Suprapubic skin (tissue), 4 donors: Measurements from ENCODE around the gene LTBR. TPM values are rescaled to one million over a fixed set of nuclear protein-coding genes. Genes with fewer than 3 reads are reported as not detected.
A peak's percentile ranks its signal among the peaks of the same experiment; 100 is the strongest.

Experiments
- DNase-seq, 2 donors: peaks; one replicate each; pipeline ENCODE4 v3.0.0-alpha.2; 2019; ENCODE audit warnings: low spot score in 2 of 2
- H3K27ac ChIP-seq: fragments of 200-600 bp; sonication (generic); one replicate; pipeline ENCODE4 v1.5.1; 2019
- H3K27me3 ChIP-seq: fragments of 200-600 bp; sonication (generic); one replicate; pipeline ENCODE4 v1.5.1; 2019
- H3K36me3 ChIP-seq: fragments of 200-600 bp; sonication (generic); one replicate; pipeline ENCODE4 v1.5.1; 2019
- H3K4me1 ChIP-seq: fragments of 200-600 bp; sonication (generic); one replicate; pipeline ENCODE4 v1.5.1; 2019
- H3K4me3 ChIP-seq: fragments of 200-600 bp; sonication (generic); one replicate; pipeline ENCODE4 v1.5.1; 2019; ENCODE audit warnings: mild to moderate bottlenecking
- H3K9me3 ChIP-seq: fragments of 200-600 bp; sonication (generic); one replicate; pipeline ENCODE4 v1.5.1; 2019
- EP300 ChIP-seq: sonication (generic); formaldehyde crosslinking; IDR thresholded peaks from one replicate; pipeline ENCODE4 v1.6.1; 2017; ENCODE audit warnings: antibody characterized with exemption
- POLR2A ChIP-seq, 2 donors: fragments of 450-650 bp; IDR thresholded peaks; one replicate each; pipeline ENCODE4 v1.6.1; 2017; ENCODE audit warnings: antibody characterized with exemption in 2 of 2, mild to moderate bottlenecking in 2 of 2, moderate library complexity in 2 of 2
- POLR2AphosphoS5 ChIP-seq, 3 donors: sonication (generic); formaldehyde crosslinking; IDR thresholded peaks; one replicate each; pipeline ENCODE4 v1.6.1; 2017; ENCODE audit warnings: antibody characterized with exemption in 3 of 3
- WGBS: methylation state at CpG from one replicate; pipeline ENCODE4 v1.1.5; 2018; 5-methylcytosine and 5-hydroxymethylcytosine counted together
- total RNA-seq, 4 donors: library from RNA; depleted of rRNA; stranded (reverse); fragments of >200 nt; gene quantifications; one replicate each; pipeline ENCODE4 v1.1.0, GENCODE V29; 2016
- TF ChIP-seq, protein P1 (sequence below), 2 donors: fragments of 200-600 bp in 1 of 2; fragments of 450-650 bp in 1 of 2; sonication (generic) in 1 of 2; IDR thresholded peaks; one replicate each; pipeline ENCODE4 v1.5.1; 2016 to 2019; ENCODE audit warnings: antibody characterized with exemption in 2 of 2, mild to moderate bottlenecking in 1 of 2, moderate library complexity in 1 of 2

LTBR gene
- total RNA-seq, 4 donors from 2014 or later, result 157 to 297 (median 204) TPM

DNA sequence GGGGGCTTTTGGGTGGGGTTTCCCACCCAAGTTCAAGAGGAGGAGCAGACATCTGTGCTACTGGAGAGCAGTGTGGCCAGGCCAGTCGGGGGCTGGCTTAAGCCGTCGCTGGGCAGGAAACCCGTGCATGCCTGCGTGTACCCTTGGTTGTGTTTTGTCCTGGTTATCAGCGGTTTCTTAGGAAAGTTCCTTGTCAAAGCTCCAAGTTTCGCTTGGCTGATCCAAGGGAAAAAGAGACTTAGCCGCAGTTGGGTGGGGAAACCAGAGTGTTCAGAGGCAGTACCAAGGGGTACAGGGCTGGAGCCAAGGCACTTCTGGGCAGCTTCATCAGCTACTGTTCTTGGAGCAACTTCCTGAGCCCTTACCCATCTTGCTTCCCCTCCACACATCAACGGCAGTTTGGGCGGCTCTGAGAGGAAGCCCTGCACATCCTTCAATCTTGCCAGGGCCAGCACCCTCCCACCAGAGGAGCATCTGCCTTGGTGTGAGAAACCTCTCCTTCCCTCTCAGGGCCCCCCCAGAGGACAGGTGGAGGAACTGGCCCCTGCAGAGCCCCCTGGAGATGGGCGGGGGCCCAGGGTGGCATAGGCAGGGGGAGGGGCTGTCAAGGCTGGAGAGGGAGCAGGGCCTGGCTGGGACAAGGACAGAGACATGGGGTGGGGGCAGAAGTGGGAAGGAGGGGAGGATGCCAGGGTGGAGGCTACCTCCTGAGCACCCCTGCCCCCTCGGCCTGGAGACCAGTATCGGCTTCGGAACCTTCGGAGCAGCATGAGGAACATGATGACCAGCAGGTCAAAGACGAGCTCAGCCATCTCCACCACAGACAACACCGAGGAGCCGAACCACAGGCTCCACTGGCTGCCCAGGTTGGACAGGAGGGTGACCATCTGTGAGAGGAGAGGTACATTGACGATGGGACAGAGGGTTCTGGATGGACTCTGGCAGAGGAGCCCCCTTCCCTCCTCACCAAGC is 36.3 kb upstream of the LTBR start:
- TF ChIP-seq POLR2AphosphoS5 (IDR thresholded peaks at IDR 0.05), result peak in 1 of 3 donors; percentile 79
- TF ChIP-seq, protein P1, sequence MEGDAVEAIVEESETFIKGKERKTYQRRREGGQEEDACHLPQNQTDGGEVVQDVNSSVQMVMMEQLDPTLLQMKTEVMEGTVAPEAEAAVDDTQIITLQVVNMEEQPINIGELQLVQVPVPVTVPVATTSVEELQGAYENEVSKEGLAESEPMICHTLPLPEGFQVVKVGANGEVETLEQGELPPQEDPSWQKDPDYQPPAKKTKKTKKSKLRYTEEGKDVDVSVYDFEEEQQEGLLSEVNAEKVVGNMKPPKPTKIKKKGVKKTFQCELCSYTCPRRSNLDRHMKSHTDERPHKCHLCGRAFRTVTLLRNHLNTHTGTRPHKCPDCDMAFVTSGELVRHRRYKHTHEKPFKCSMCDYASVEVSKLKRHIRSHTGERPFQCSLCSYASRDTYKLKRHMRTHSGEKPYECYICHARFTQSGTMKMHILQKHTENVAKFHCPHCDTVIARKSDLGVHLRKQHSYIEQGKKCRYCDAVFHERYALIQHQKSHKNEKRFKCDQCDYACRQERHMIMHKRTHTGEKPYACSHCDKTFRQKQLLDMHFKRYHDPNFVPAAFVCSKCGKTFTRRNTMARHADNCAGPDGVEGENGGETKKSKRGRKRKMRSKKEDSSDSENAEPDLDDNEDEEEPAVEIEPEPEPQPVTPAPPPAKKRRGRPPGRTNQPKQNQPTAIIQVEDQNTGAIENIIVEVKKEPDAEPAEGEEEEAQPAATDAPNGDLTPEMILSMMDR (IDR thresholded peaks at IDR 0.05), result no peak
- peak in 1 of 2 donors; percentile 85 for DNase-seq
- peak overlapping the region; percentile 12 for H3K4me3 ChIP-seq
- peaks cover 42% of the 10 kb centered on the region for H3K4me1 ChIP-seq
- WGBS, result 44% methylated on average over 14 of the region's 19 CpGs
- H3K27me3 ChIP-seq, result no peaks in the 10 kb centered on the region
- no peaks in the 10 kb centered on the region for H3K36me3 ChIP-seq
- H3K27ac ChIP-seq, result peak overlapping the region; percentile 77
- no peaks in the 10 kb centered on the region for H3K9me3 ChIP-seq

DNA sequence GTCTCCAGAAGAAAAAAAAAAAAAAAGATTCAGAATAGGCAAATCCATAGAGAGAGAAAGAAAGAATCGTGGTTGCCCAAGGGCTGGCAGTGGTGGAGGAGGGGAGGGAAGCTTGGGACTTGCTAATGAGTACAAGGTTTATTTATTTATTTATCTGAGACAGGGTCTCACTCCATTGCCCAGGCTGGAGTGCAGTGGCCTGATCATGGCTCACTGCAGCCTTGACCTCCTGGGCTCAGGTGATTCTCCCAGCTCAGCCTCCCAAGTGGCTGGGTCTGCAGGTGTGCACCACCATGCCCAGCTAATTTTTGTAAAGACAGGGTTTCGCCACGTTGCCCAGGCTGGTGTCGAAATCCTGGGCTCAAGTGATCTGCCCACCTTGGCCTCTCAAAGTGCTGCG is 32.3 kb upstream of the LTBR start:
- no peaks in the 10 kb centered on the region for H3K36me3 ChIP-seq
- no peak overlapping the region for H3K4me3 ChIP-seq
- H3K9me3 ChIP-seq, result no peaks in the 10 kb centered on the region
- WGBS, result 83% methylated on average over 5 of the region's 5 CpGs
- no peaks in the 10 kb centered on the region for H3K27me3 ChIP-seq
- H3K27ac ChIP-seq, result no peak overlapping the region
- peaks cover 17% of the 10 kb centered on the region for H3K4me1 ChIP-seq
- no peak for DNase-seq
- no peak for TF ChIP-seq POLR2A (IDR thresholded peaks at IDR 0.05)
- no peak for TF ChIP-seq EP300
- TF ChIP-seq POLR2AphosphoS5 (IDR thresholded peaks at IDR 0.05), result no peak
- TF ChIP-seq, protein P1 (IDR thresholded peaks at IDR 0.05), result no peak

DNA sequence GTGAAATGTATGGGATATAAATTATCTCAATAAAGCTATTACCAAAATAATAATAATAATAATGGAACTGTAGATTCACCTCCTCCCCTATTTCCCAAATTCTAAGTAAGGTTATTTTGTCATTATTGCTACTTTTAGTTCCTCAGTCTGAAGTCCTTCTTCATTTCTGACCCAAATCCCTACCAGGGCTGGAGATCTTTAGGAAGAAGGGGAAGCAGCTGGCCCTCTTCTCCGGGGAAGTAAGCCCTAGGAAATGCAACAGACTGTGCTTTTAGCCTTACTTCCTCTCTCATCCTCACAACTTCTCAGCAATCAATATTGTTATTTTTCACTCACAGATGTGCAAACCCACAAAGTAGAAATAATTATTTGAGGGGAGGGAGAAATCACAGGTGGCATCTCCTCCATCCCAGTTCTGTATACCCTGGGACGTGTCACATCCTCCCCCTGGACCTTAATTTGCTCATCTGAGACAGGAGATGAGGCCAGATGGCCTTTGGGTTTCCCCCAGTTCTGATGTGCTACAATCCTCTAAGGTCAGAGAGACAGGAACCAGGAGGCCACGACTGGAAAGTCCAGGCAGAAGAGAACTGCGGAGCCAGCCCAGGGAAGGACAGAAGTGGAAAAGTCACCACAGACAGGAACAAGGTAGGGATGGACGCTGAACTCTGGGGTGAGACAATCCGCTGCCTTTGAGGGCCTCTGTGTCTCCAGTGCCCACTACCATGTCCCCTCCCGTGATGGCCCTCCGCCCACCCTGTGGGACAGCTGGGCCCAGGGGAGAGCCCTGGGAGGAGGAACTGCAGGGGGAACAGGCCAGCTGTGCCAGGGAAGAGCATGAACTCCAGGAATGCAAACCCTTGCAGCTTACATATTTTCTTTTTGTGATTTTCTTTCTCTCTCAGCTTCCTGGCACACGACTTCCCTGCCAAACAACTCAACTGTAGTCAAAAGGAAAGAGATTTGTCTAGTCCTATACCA is 31.5 kb upstream of the LTBR start:
- 59% methylated on average over 9 of the region's 9 CpGs for WGBS
- H3K9me3 ChIP-seq, result no peaks in the 10 kb centered on the region
- DNase-seq, result no peak
- H3K36me3 ChIP-seq, result no peaks in the 10 kb centered on the region
- H3K27ac ChIP-seq, result no peak overlapping the region
- TF ChIP-seq, protein P1 (IDR thresholded peaks at IDR 0.05), result no peak
- TF ChIP-seq EP300 (no peak), POLR2A (IDR thresholded peaks at IDR 0.05) (no peak), POLR2AphosphoS5 (IDR thresholded peaks at IDR 0.05) (no peak)
- no peaks in the 10 kb centered on the region for H3K27me3 ChIP-seq
- no peak overlapping the region for H3K4me3 ChIP-seq
- H3K4me1 ChIP-seq, result peaks cover 10% of the 10 kb centered on the region

DNA sequence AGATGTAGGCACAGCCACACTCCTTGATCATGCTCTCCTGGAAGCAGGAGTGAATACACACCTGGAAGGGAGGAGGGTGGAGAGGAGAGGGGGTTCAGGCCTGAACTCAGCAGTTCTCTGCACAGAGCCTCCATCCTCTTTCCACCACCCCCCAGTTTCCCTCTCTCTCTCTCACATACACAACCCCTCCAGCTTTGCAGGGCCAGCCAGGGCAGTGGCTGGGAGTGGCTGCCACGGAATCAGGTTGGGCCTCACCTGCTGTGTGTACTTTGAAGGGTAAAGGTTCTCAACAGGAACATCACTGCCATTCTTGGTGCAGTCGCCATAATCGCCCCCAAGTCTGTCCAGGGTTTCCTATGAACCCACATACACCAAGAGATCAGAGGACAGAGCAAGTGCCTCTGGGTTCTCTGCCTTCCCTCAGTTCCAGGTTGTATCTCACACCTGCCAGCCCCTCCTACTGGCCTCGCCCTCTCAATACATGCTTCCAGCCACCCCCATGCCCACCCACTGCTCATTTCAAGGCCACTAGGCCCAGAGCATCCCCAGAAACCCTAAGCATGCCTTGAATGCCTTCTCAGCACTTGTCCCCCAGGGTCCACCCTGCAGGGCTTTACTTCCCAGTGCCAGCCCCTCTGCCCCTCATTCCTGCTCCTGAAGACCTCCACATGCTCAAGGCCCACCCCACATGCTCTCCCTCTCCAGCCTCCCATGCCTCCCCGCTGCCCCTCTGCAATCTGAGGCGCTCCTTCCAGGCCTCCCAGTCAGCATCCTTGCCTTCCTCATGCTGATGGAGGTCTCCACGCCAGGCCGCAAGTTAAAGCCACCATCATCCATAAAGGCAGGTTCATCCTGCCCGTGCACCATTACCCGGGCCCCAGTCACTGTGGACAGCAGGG is 29.2 kb upstream of the LTBR start:
- no peak overlapping the region for H3K4me3 ChIP-seq
- no peaks in the 10 kb centered on the region for H3K27me3 ChIP-seq
- no peak for DNase-seq
- no peaks in the 10 kb centered on the region for H3K36me3 ChIP-seq
- H3K9me3 ChIP-seq, result no peaks in the 10 kb centered on the region
- peaks cover 2% of the 10 kb centered on the region for H3K4me1 ChIP-seq
- 95% methylated on average over 9 of the region's 10 CpGs for WGBS
- no peak for TF ChIP-seq POLR2A (IDR thresholded peaks at IDR 0.05)
- no peak for TF ChIP-seq EP300
- TF ChIP-seq, protein P1 (IDR thresholded peaks at IDR 0.05), result no peak
- TF ChIP-seq POLR2AphosphoS5 (IDR thresholded peaks at IDR 0.05), result no peak
- H3K27ac ChIP-seq, result no peak overlapping the region
